NOMO-1 treated with dmso at 0.1 percent for 144 hours (cell line): ENCODE data around the gene GATAD2B.
"Not testable (repeated sequence)": the region's sequence is repeated elsewhere in the genome, so short reads cannot be mapped to it uniquely, and the experiment has no call there.

Experiments
- DNase-seq: peaks from one replicate; lab custom pipeline; 2025; ENCODE audit not compliant: unreplicated experiment; lab: John Stamatoyannopoulos, UW

The GATAD2B gene

DNA sequence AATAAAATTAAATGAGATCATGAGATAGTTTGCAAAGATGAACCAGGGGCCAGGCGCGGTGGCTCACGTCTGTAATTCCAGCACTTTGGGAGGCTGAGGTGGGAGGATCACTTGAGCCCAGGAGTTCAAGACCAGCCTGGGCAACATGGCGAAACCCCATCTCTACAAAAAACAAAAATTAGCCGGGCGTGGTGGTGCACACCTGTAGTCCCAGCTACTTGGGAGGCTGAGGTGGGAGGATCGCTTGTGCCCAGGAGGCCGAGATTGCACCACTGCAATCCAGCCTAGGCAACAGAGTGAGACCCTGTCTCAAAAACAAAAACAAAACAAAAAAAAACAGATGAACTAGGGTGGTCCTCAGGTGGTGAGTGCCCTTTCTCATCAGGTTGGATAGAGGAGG, 140.1 kb downstream of the GATAD2B start:
- not testable (repeated sequence) for DNase-seq

DNA sequence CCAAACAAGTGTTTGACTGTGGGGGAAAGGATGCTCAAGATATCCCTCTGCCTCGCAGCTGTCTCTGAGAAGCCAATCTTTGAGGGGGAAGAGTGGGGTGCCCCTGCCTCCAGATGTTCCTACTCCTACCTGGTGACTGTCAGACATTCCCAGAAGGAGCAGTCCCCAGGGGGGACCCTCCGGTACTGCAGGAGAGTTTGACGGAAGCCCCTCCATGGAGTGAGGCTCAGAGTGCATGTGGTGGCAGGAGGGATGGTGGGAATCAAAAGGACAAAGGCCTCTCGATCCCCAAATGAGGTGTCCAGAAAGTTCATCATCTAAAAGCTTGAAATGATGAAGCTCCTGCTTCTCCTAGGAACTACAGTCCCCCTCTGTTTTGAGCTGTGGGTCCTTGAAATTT, 142.2 kb downstream of the GATAD2B start:
- no peak for DNase-seq

DNA sequence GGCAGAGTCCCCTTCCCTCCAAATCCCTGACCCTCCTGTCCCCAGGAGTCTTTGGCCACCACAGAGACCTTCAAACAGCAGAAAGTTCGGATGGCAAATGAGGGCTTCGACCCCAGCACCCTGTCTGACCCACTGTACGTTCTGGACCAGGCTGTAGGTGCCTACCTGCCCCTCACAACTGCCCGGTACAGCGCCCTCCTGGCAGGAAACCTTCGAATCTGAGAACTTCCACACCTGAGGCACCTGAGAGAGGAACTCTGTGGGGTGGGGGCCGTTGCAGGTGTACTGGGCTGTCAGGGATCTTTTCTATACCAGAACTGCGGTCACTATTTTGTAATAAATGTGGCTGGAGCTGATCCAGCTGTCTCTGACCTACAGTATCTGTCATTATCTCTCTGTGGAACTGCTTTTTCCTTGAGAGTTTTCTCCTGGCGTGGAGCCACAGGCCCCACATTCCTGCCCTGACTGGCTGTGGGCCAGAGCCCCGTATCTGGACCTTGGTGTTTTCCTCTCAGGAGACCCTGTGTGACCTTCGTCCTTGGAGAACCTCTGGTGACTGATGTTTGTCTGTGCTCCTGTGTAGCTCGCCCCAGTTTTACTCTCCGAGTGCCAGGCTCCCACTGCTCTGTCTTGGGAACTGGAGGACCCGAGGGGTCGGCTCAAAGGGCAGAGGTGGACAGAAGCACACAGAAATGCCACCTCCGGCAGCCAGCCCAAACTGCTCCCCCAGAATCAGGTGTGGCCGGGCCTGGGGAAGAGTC, 142.8 kb downstream of the GATAD2B start:
- DNase-seq: no peak

DNA sequence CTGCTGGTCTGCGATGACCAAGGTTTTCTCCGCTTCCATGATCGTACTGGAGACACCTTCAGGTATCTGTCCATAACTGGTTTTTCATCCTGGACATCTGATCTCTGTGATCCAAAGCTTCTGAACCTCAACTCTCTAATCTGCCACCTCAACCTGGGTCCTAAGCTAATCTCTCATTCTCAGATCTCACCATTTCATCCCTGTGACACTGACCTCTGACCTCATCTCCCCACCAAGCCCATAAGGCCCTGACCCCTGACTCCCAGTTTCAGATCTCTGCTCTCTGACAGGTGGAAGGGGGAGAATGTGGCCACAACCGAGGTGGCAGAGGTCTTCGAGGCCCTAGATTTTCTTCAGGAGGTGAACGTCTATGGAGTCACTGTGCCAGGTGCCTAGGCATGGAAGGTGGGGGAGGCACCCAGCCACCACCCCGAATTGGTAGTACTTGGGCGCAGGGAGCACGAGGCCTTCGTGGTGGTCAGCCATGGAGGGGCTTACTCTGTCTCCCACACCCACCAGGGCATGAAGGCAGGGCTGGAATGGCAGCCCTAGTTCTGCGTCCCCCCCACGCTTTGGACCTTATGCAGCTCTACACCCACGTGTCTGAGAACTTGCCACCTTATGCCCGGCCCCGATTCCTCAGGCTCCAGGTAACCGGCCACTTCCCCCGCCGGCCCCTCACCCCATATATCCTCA, 143.8 kb downstream of the GATAD2B start:
- no peak for DNase-seq

DNA sequence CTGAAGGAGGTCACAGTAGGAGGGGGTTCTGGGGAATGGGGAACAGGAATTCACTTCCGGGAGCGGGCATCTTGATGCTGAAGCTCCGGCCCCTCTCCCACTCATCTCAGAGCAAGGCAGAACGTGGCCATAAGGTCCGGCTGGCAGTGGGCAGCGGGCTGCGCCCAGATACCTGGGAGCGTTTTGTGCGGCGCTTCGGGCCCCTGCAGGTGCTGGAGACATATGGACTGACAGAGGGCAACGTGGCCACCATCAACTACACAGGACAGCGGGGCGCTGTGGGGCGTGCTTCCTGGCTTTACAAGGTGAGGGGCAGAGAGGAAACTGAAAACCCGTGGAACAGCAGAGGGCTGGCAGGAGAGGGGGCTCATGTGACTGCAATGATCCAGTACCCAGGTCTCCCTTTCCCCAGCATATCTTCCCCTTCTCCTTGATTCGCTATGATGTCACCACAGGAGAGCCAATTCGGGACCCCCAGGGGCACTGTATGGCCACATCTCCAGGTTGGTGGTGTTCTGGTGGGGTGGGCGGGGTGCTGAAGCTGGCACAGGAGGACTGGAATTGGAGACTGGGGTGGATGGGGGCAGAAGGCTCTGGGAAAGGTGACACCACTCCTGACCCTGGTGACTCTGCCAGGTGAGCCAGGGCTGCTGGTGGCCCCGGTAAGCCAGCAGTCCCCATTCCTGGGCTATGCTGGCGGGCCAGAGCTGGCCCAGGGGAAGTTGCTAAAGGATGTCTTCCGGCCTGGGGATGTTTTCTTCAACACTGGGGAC, 144.5 kb downstream of the GATAD2B start:
- no peak for DNase-seq

DNA sequence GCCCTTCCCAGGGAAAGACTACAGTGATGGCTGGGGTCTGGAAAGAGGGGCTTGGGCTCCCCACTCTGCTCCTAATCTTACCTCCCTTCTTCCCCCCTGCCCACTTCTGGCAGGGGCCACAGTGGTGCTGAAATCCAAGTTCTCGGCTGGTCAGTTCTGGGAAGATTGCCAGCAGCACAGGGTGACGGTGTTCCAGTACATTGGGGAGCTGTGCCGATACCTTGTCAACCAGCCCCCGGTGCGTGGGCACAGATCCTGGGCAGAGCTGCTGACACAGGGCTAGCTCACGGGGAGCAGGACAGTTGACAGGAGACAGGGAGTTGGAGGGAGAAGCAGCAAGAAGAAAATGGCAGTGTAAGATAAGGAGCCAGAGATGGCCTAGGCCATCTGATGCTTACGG, 145.1 kb downstream of the GATAD2B start:
- DNase-seq: no peak

DNA sequence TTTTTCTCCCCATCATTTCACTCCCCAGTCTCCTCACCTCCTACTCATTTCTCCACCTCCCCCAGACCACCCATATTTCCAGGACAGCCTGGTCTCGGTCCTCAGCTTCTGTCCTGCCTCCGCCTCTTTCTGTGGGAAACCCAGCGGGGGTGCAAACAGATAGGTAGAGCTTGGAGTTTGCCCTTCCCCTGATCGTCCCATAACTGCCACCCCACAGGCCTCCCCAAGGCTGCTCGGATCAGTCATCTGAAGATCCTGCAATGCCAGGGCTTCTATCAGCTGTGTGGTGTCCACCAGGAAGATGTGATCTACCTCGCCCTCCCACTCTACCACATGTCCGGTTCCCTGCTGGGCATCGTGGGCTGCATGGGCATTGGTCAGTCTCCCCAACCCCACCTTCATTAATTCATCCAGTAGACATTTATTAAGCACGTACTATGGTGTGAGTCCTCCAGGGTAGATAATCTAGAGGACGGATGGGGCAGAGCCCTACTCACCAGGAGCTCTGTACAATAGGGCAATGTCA, 145.9 kb downstream of the GATAD2B start:
- no peak for DNase-seq

DNA sequence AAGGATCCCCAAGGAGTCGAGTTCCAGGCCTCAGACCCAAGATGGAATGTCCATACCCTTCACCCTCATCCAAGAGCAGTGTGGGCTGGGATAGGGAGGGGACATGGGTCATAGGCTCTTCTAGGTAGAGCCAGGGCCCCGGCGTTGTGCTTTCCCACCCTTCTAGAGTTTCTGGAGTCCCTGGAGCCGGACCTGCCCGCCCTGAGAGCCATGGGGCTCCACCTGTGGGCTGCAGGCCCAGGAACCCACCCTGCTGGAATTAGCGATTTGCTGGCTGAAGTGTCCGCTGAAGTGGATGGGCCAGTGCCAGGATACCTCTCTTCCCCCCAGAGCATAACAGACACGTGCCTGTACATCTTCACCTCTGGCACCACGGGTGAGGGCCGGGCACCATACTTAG, 146.4 kb downstream of the GATAD2B start:
- DNase-seq: no peak

DNA sequence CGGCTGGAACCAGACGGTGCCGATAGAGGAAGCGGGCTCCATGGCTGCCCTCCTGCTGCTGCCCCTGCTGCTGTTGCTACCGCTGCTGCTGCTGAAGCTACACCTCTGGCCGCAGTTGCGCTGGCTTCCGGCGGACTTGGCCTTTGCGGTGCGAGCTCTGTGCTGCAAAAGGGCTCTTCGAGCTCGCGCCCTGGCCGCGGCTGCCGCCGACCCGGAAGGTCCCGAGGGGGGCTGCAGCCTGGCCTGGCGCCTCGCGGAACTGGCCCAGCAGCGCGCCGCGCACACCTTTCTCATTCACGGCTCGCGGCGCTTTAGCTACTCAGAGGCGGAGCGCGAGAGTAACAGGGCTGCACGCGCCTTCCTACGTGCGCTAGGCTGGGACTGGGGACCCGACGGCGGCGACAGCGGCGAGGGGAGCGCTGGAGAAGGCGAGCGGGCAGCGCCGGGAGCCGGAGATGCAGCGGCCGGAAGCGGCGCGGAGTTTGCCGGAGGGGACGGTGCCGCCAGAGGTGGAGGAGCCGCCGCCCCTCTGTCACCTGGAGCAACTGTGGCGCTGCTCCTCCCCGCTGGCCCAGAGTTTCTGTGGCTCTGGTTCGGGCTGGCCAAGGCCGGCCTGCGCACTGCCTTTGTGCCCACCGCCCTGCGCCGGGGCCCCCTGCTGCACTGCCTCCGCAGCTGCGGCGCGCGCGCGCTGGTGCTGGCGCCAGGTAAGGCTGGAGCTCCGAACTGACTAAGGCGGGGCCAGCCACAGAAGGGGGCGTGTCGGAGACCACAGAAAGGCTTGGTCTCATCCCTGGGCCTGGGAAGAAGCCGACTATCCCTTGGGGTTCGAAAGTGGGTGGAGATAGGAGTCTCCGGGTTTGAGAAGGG, 147.1 kb downstream of the GATAD2B start:
- peak; percentile 31 for DNase-seq

DNA sequence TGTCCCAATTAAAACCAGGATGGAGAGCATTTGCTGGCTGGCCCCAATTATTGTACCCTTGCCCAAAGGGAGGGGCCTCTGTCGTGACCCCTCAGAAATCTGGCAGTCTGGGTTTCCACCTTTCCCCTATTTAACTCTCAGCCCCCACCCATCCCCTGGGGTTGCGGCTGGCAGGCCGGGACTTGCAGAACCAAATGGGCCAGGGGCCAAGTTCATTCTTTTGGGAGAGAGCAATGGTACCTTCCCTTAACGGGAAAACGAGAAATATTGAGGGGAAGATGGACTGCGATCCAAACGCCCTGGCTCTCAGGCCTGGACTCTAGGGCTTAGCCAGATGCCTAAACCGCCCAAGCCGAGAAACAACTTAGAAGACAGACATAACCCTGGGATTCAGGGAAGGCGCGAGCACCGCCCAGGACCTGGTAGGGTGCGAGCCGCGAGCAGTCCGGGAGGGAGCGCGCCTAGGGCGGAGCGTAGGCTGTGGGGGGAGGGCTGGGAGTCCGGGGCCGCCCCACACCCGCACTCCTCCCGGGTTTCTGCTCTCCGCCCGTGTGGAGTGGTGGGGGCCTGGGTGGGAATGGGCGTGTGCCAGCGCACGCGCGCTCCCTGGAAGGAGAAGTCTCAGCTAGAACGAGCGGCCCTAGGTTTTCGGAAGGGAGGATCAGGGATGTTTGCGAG, 147.9 kb downstream of the GATAD2B start, which contains the start of gene SLC27A3:
Gene SLC27A3 (plus strand): TSS at position 628 of the 678 bp plus-strand sequence. CDS start 91 bp downstream, outside the sequence.
- no peak for DNase-seq

DNA sequence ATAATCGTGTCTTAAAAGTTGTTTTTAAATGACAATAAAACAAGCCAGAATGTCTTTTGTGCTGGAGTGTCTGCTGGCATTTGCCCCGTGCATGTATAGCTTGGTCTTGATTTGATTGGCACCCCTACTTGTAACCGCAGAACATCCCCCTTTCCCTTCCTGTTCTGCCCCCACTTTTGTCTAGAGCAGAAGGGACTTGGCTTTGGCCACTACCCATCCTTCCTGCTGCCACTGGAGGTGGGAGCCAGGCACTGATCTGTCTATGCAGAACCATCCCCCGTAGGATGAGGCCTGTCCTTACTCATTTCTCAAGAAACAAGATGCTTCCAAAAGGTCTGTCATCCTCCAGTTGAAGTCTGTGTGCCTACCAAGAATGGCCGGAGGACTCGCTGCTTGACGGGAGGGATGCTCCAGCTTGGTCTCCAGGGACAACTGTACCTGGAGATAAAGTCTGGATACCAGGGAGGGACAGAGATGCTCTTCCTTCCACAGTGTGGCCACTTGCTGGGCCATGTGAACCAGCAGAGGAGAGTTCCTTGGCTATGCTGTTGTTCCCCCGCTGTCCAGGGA, 148.7 kb downstream of the GATAD2B start:
- DNase-seq: no peak

DNA sequence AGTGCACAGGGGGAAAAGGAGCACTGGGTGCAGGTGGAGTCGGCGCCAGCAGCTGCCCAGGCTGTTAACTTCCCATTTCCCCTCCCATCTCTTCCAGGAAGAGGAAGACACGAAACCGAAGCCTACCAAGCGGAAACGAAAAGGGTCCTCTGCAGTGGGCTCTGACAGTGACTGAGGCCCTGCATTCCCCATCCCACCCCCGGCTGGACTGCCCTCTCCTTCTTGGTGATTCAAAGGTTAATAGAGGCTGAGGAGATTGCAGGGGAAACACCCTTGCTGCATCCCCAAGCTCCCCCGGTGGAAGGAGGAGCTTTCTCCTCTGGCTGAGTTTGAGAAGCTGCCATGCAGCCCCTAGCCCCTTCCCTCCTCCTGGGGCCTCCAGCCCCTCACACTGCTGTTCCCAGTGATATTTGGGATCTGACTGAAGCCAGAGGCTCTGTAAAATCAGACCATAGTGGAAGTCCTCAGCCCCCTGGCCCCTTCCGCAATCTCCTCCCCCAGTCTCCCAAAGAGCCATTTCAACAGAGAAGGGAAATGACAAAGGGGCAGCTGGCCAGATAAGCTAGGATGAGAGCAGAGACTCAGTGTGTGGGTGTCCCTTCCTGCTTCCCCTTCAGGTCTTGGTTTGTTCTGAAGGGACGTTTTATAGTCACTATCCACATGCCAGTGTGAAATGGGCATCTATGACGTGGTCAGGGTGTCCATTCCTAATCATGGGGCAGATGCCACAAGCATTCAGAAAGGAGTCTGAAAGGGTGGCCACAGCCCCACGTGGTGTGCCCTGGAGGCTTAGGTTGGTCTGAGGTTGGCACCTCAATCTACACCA, 149.5 kb downstream of the GATAD2B start:
- no peak for DNase-seq

DNA sequence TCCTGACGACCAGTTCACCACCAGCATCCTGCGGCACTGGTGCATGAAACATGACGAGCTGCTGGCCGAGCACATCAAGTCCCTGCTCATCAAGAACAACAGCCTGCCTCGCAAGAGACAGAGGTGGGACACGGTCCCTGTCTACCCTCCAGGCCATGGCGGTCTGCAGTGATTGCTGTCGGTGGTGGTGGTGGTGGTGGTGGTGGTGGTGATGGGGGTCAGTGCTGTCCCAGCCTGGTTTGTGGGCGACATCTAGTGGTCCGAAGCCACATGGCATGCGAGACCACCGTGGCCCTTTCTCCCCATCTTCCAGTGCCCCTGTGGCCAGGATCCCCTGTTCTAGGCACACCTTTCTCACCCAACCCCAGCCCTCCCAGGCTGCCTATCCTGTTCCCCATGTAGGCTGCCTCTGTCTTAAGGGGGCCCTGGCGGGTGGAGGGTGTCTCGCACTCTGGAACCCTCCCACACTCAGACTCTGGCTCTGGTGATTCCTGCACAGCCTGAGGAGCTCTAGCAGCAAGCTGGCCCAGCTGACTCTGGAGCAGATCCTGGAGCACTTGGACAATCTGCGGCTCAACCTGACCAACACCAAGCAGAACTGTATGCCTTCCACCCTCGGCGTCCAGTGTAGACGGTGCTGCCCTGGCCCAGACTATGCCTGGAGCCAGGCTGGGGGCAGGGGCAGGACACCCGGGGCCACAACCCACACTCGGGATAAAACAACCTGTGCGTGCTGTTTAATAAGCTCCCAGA, 150.8 kb downstream of the GATAD2B start:
- DNase-seq: no peak

DNA sequence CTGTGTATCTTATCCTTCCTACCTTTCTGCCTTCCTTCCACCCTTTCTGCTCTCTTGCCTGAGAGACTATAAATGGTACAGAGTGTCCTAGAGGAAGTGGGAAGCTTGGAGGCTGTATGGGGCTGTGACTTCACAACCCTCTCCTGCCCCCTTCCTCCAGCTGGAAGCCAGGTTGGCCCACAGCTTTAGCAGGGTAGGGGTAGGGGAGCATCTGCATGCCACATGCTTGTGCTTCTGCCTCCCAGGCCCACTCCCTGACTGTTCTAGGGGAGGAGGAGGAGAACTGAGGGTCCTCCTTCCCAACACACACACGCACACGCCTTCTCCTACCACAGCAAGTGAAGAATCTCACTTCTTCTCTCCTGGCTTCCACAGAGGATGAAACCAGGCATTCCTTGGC, 151.5 kb downstream of the GATAD2B start:
- no peak for DNase-seq

DNA sequence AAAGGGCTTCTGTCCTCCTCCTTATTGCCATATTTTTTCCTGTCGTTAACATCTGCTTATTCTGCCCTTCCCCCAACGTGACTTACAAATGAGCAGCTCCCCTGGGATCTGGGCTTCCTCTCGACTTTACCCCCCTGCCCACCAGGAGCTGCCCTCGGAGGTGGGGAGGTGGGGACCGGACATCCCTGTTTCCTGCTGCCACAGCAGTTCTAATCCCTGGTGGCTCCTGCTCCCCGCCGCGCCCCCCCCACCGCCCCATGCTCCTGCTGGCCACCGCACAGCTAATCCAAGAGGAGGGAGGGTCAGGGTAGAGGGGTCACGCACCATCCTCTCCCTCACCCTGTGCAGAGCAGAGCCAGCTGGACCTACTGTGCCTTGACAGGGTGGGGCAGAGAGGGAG, 152.0 kb downstream of the GATAD2B start:
- no peak for DNase-seq

DNA sequence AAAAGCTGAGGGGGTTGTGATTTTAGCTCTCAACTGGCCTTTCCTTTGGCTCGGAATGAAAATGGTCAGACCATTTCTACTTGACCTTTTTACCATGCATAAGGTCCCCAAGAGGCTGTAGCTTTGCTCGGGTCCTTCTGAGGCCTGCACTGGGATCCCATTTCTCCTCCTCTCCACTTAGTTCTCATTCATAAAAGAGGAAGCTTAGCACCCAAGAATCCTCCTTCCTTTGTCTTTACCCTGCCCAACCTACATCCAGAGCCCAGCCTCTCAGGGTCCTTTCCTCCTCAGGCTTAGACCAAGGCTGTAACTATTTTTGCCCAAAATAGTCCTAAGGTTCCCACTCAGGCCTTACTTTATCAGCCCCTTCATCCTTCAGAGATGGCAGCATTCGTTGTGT, 153.6 kb downstream of the GATAD2B start:
- no peak for DNase-seq

DNA sequence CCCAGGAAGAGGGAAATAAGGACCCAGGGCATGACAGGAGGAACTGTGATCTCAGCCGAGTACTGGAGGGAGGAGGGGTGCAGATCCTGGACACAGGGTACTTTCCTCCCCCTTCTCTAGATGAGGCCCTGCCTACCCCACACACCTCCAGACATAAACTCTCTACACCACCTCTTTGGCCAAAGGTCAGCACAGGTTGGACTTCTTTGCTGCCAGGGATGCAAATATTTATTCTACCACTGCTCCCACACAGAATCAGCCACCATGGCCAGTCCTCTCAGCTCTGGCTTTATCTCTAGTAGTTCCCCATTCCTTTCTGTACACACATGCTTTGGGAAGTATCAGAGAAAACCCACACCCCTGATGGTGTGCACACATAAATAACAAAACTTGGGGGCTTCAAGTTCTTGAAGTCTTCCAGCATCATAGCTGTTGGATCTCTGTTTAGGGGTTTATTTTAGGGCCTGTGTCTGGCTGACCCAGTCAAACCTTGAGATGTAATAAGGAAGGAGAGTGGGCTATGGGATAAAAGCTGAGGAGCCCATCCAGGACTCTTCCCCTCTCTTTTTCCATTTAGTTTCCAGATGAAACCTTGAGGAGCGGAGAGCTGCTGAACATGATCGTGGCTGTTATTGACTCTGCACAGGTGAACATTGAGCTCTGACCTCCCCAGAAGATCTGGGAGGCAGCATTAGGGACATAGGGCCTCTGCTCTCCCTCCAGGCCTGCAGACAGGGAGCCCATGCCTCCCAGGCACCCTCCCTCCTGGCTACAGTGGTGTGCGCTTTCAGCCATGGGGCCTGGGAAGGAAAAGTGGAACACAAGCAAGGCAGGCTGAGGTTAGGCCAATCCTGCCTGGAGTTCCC, 154.2 kb downstream of the GATAD2B start:
- DNase-seq: no peak
